Measurements from ENCODE around the gene TGFBR2. TPM values are rescaled to one million over a fixed set of nuclear protein-coding genes. Genes with fewer than 3 reads are reported as not detected.

Gene TGFBR2
- total and polyA plus RNA-seq, 2 of the 13 experiments (the other 11 are each of a cell fraction or from before 2014, with no cell fraction given), result 82.2 to 187 TPM

- POLR2A ChIA-PET, result no interaction called here
- Histone ChIP-seq H3K9ac (ENCODE audit: insufficient read depth, low read depth, low read length) (no peak overlapping the region), H3K9me3 (ENCODE audit: low read length) (no peaks in the 10 kb centered on the region), H4K20me1 (ENCODE audit: insufficient read depth, low read length) (peaks cover 12% of the 10 kb centered on the region), H3K4me2 (ENCODE audit: low read depth, low read length) (no peak overlapping the region), H3K79me2 (ENCODE audit: insufficient read depth, low read length) (no peaks in the 10 kb centered on the region), H3K27me3 (ENCODE audit: control insufficient read depth in 1 of 2, insufficient read depth in 2 of 2, low read length in 2 of 2) (no peaks in the 10 kb centered on the region), H3K36me3 (replicated peaks in 1 of 2; ENCODE audit: control insufficient read depth in 1 of 2, insufficient read depth in 2 of 2, low read length in 2 of 2) (peaks cover 8 to 42% of the 10 kb centered on the region in 2 experiments), H2AFZ (ENCODE audit: low read length) (no peak overlapping the region), H3K4me1 (ENCODE audit: insufficient read depth, low read length) (peaks cover 15% of the 10 kb centered on the region), H3K4me3 (replicated peaks in 1 of 3; ENCODE audit: insufficient read depth in 1 of 3, low read depth in 2 of 3, low read length in 3 of 3) (no peak overlapping the region), H3K27ac (ENCODE audit: extremely low read length, insufficient read depth, low read length) (no peak overlapping the region)
- intact Hi-C loops (cut with micrococcal nuclease; ENCODE audit: unreplicated experiment) (loop anchor here (10.0 kb wide), 1 partner anchor 202 kb away; no protein-coding TSS in a partner anchor), in situ Hi-C loops (cut with HindIII; ENCODE audit: extremely low pct_ligation_motif_present, low pct_unique_long_range_greater_than_20kb) (no loop called here)
- WGBS (ENCODE audit: low lambda C conversion rate), result 95% methylated on average over 2 of the region's 2 CpGs
- no peak for FAIRE-seq
- no peak for DNase-seq (ENCODE audit: low spot score)
- BruUV-seq (replicated peaks), result no TSS peak
- CTCF ChIA-PET (ENCODE audit: low intra/inter-chr PET ratio, low total read pairs), result no interaction called here
- no peak for ATAC-seq
- no peak for TF ChIP-seq SMAD9 (CRISPR knock-in tag; IDR thresholded peaks at IDR 0.05)
- no peak for TF ChIP-seq CENPX (CRISPR knock-in tag; IDR thresholded peaks at IDR 0.05)
- TF ChIP-seq LCORL (IDR thresholded peaks at IDR 0.05), result no peak
- no peak for TF ChIP-seq LCORL (CRISPR knock-in tag; IDR thresholded peaks at IDR 0.05)
- no peak for TF ChIP-seq ZBTB10 (CRISPR knock-in tag; IDR thresholded peaks at IDR 0.05; ENCODE audit: borderline replicate concordance)
- TF ChIP-seq ZNF766 (CRISPR knock-in tag; IDR thresholded peaks at IDR 0.05; ENCODE audit: borderline replicate concordance), result no peak
- TF ChIP-seq AHDC1 (CRISPR knock-in tag; IDR thresholded peaks at IDR 0.05; ENCODE audit: borderline replicate concordance), result no peak
- TF ChIP-seq ZNF451 (CRISPR knock-in tag; IDR thresholded peaks at IDR 0.05), result no peak
- TF ChIP-seq ZNF773 (CRISPR knock-in tag; IDR thresholded peaks at IDR 0.05; ENCODE audit: borderline replicate concordance), result no peak
- TF ChIP-seq POGK (CRISPR knock-in tag; conservative IDR thresholded peaks at IDR 0.05), result no peak
- no peak for TF ChIP-seq ZBTB34 (CRISPR knock-in tag; IDR thresholded peaks at IDR 0.05)
- no peak for TF ChIP-seq WIZ (CRISPR knock-in tag; IDR thresholded peaks at IDR 0.05)
- no peak for TF ChIP-seq RXRB (CRISPR knock-in tag; IDR thresholded peaks at IDR 0.05; ENCODE audit: borderline replicate concordance)
- TF ChIP-seq ZNF34 (CRISPR knock-in tag; IDR thresholded peaks at IDR 0.05; ENCODE audit: borderline replicate concordance), result no peak
Observed at GRCh38 chr3:30696896-30697295, 90.5 kb downstream of the TGFBR2 start.

Data from HepG2 (cell line).